GM21528 (cell line): ENCODE results near the gene MTA3.
"Not testable (repeated sequence)": the region's sequence is repeated elsewhere in the genome, so short reads cannot be mapped to it uniquely, and the experiment has no call there.

Experiments
- ATAC-seq: cut with Tn5 transposase; IDR thresholded peaks from one replicate; pipeline ENCODE4 v1.9.1; 2021; ENCODE audit warnings: mild to moderate bottlenecking, moderate library complexity; ENCODE audit not compliant: unreplicated experiment, low FRiP score

MTA3 gene

DNA sequence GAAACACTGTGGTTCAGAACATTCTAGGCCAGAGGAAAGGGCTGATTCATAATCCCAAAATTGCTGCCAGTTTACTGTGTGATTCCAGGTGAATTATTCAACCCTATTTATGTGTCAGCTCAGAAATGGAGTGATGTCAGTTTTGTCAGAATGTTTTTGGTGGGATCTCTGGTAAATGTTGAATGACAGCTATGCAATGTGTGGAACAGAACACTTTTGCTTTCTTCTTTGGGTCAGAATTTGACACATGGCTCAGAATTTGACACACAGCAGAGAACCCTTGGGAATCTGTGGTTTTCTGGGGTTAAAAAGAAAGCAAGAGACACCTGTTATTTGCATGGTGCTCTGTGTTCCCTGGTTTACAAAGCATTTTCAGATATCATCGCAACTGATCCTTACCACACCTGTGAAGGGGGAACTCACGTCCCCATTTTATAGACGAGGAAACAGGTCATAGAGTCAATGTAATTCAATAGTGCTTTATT is 1.6 kb upstream of the MTA3 start:
- ATAC-seq = peak; percentile 48

DNA sequence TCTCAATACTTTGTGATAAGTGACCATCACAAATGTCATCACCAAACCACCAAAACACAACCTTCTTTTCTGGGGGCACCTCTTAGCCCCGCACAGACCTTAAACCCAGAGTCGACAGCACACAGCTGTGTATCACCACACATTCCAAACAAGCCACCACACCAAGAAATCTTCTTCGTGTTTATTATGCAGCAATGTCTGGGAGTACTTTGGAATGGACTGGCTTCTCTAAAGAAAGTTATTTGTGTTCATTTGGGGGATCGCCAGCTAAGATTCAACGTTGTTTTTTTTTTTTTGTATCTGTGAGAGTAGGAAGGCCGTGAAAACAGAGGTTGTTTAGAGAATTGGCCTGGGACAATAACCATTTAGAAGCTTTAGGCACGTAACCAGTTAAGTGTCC is 1.1 kb upstream of the MTA3 start:
- no peak for ATAC-seq

DNA sequence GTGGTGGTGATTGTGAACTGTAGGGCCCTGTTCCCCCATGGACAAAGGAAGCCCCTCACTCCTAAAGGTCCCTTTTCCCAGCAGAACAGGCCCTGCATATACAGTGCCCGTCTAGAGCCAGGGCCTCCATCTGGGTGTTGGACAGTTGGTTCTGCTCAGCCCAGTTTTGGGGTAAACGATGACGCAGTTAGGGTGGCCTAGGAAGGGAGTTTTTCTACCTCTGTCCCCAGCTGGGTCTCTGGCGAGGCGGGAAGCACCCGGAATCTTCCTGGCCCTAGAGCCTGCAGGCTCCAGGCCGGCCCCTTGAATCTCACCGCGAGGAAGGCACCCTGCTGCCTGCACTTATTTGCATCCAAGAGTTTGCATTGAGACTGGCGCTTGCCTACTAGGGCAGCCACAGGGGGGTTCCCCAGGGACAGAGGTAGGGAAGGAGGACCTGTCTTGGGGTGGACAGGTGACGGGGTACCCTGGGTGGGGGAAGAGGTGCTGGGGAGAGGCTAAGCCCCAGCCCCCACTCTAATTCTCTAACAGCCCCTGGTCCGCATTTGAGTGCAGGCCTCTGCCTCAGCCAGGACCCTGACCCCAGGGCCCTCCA is 529 bp upstream of the MTA3 start:
- peak; percentile 75 for ATAC-seq

DNA sequence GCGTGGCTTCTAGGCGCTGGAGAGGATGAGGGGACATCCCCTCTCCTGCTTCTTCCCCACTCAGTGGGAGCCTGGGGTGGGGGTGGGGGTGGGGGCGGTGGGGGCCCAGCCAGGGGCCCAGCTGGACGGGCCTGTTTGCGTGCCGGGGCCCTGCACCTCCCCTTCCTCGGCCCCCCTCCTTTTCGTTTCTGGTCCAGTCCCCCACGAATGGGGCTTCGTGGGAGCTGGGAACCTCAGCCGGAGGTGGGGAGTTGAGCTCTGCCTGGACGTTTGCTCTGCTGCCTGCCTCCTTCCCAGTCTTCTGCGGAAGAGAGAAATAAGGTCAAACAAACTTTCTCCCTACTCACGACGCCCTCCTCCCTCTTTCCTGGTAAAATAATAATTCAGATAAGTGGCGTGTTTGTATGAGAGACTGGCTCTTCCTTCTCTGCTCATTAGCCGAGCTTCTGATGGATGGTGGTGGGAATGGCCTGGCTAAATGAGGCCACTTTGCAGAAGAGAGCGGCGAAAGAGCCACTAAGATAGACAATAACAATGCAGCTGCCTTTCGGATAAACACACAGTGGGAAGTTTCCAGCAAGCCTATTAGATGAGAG is 782 bp downstream of the MTA3 start:
- ATAC-seq = no peak

DNA sequence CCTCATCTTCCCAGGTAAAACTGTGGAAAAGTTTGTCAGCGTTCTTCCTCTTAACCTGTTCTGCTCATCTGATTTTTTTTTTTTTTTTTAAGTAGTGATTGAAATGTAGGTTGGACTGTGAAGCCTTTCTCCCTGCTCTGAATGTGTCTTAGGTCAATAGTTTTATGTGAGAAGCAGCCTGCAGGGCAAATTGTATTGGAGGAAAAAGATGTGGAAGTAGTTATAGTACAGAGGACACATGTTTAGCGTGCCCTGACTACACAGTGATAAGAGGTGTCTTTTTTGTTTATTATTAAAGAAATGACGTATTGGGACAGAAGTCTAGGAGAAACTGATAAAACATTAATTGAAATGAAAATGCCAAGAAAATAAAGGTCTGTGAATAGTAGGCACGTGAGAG is 1.5 kb downstream of the MTA3 start:
- ATAC-seq = no peak

DNA sequence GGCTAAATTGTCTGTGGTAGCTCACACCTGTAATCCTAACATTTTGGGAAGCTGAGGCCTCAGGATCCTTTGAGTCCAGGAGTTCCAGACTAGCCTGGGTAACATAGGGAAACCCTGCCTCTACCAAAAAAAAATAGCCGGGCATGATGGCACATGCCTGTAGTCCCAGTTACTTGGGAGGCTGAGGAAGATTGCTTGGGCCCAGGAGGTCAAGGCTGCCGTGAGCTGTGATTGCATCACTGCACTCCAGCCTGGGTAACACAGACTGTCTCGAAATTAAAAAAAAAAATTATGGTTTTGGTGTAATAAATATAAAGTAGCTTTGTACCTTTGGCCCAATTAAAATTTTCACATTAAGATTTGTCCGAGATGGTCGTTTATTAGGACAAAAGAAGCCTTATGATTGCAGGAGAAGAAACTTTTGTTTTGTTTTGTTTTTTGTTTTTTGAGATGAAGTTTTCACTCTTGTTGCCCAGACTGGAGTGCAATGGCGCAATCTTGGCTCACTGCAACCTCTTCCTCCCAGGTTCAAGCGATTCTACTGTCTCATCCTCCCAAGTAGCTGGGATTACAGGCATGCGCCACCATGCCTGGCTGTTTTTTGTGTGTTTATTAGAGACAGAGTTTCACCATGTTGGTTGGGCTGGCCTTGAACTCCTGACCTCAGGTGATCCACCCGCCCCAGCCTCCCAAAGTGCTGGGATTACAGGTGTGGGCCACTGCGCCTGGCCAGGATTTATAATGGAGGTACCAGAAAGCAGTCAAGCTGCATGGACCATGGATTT is 4.1 kb downstream of the MTA3 start:
- ATAC-seq = no peak

DNA sequence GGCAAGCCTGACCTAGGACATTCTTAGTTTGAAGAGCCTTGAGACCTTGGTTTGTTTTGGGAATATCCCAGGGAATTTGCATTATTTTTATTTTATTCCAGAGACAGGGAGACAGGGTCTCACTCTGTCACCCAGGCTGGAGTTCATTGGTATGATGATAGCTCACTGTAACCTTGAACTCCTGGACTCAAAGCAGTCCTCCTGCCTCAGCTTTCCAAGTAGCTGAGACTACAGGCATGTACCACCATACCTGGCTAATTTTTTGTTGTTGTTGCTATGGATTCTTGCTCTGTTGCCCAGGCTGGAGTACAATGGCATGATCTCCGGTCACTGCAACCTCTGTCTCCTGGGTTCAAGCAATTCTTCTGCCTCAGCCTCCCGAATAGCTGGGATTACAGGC is 4.8 kb downstream of the MTA3 start:
- ATAC-seq = no peak

DNA sequence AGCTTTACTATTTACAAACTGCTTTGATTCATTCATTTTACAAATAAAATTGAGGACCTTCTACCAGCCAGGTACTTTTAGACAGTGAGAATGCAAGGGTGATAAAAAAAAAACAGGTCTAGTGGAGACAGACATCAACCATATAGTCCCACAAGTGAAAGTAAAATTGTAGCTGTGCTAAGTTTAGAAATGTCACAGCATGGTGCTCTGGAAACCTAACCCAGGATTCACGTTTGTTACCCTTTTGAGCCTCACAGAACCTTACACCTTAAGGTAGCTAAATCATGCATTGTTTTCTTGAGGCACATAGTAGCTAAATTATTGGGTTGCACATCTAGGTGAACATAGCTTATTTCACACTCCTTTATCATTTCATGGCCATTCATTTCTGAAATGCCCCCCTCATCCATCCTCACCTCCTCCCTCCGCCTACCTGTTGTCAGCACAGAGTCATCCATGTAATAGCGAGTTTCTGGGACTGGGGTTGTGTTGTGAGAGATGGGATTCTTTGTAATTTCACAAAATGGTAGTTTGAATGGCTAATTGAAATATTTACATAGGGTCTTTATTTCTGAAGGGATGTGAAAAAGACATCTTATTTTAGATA is 7.1 kb downstream of the MTA3 start:
- ATAC-seq = peak; percentile 63

DNA sequence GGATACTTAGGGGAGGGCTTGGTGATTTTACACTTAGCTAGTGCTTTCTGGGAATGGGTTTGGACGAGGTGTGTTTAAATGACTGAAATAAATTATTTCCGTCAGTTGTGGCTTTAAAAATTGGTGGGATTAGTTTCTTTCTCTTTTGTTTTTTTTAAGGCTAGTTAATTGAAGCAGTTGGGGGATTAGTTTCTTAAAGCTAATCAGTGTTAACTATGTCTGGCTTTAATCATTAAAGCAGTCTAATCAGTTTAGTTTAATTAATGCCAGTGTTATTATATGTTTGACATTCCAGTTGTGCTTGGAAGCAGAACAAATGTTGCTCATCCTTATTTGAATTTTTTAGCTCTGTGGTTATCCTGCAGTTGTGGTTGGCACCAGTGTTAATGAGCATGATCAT is 10.2 kb downstream of the MTA3 start:
- ATAC-seq = no peak

DNA sequence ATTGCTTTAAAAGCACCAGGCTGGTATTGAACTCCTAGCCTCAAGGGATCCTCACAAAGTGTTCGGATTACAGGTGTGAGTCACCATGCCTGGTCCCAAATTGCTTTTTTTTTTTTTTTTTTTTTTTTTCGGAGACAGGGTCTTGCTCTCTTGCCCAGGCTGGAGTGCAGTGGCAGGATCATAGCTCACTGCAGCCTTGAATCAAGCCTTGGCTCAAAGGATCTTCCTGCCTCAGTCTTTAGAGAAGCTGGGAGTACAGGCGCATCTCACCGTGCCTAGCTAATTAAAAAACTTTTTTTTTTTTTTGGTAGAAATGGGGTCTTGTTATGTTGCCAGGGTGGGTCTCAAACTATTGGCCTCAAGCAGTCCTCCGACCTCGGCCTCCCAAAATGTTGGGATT is 12.8 kb downstream of the MTA3 start:
- no peak for ATAC-seq

DNA sequence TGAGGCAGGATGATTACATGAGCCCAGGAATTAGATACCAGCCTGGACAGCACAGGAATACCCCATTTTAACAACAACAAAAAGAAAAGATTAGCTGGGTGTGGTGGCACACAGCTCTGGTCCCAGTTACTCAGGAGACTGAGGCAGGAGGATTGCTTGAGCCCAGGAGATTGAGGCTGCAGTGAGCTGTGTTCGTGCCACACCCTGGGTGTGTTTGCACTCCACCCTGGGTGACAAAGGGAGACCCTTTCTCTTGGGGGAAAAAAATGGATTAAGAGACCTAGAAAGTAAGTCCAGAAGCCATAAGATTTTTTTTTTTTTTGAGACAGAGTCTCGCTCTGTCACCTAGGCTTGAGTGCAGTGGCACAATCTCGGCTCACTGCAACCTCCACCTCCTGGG is 16.2 kb downstream of the MTA3 start:
- not testable (repeated sequence) for ATAC-seq

DNA sequence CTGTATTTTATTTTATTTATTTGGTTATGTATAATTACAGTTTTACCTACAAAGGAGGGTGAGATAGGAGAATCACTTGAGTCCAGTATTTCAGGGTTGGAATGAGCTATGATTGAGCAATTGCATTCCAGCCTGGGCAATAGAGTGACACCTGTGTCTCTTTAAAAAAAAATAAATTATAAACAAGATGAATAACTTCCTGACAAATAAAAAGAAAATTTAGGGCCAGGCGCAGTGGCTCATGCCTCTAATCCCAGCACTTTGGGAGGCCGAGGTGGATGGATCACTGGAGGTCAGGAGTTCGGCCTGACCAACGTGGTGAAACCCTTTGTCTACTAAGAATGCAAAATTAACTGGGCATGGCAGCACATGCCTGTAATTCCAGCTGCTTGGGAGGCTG is 17.3 kb downstream of the MTA3 start:
- no peak for ATAC-seq

DNA sequence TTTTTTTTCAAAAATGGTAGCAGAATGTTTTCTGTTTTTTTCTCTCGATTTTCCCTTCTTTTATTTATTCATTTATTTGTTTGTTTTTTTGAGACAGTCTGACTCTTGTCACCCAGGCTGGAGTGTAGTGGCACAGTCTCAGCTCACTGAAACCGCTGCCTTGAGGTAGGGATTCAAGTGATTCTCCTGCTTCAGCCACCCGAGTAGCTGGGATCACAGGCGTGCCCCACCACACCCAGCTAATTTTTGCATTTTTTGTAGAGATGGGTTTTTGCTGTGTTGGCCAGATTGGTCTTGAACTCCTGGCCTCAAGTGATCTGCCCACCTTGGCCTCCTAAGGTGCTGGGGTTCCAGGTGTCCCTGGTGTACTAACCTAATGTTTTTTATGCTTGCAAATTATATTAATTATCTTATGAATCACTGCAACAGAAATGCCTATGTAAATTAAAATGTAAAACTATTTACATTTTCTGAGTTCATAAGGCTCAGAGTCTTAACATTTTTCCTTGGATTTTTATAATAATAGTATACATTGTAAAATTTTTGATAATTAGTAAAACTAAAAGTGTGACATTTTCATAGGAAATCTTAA is 19.2 kb downstream of the MTA3 start:
- no peak for ATAC-seq

DNA sequence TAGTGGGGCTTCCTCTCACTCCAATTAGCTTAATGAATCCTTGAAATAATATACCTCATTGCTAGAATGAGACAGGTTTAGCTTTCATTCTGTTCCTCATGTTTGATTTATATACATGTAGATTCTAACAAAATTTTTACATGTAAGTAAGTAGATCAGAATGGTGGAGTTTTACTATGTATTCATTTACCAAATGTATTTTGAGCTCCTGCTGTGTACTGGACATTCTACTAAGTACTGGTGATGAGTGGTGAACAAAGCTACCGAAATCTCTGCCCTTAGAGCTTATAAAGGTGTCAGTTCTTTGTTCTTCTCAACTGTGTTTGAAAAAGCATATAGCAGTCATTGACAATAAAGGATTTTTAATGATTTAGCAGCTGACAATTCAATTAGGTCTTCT is 19.7 kb downstream of the MTA3 start:
- no peak for ATAC-seq

DNA sequence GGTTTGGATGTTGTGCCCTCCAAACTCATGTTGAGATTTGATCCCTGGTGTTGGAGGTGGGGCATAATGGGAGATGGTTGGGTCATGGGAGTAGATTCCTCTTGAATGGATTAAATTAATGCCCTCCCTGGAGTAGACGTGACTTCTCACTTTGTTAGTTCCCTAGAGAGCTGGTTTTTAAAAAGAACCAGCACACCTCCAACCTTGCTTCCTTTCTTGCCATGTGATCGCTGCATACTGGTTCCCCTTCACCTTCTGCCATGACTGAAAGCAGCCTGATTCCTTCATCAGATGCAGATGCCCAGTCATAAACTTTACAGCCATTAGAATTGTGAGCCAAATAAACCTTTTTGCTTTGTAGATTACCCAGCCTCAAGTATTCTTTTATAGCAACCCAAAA is 21.7 kb downstream of the MTA3 start:
- no peak for ATAC-seq

DNA sequence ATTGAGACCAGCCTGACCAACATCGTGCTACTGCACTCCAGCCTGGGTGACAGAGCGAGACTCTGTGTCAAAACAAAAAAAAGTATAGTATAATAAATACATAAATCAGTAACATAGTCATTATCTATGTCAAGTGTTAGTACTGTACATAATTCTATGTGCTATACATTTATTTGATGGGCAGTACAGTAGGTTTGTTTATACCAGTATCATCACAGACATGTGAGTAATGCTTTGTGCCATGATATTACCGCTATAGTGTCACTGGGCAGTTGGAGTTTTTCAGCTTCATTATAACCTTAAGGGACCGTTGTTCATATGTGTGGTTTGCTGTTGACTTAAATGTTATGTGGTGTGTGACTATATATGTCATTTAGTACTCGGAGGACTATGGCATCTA is 24.9 kb downstream of the MTA3 start:
- no peak for ATAC-seq

DNA sequence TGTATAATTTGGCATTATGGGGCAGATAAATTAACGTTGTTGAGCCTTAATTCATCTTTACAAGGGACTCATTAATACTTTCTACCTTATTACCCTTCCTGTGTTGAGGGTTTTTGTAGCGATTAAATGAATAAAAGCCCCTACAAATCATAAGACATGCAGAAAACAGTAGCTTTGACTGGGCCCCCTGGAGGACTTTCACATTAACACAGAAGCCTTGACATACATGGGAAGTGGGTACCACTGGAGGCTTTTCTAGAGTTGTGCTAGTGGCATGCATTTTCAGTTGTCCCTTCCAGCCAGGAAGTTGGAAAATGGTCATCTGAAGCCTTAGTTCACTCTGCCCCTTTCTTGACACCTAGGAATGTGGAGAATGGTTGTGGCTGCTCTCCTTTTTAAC is 30.2 kb downstream of the MTA3 start:
- ATAC-seq = no peak

DNA sequence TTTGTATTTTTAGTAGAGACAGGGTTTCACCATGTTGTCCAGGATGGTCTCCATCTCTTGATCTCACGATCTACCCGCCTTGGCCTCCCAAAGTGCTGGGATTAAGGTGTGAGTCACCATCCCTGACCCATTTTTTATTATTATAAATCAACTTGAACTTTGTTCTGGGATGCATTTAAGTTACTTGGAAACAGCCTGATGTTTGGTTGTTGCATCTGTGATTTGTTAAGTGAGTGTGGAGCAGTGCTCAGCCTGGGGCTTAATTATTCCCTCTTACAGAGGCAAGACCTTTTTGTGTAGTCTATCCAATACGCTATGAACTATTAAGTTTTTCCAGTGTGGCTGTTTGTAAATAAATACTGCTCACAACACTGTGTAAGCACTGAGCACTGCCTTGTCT is 32.6 kb downstream of the MTA3 start:
- ATAC-seq = no peak

DNA sequence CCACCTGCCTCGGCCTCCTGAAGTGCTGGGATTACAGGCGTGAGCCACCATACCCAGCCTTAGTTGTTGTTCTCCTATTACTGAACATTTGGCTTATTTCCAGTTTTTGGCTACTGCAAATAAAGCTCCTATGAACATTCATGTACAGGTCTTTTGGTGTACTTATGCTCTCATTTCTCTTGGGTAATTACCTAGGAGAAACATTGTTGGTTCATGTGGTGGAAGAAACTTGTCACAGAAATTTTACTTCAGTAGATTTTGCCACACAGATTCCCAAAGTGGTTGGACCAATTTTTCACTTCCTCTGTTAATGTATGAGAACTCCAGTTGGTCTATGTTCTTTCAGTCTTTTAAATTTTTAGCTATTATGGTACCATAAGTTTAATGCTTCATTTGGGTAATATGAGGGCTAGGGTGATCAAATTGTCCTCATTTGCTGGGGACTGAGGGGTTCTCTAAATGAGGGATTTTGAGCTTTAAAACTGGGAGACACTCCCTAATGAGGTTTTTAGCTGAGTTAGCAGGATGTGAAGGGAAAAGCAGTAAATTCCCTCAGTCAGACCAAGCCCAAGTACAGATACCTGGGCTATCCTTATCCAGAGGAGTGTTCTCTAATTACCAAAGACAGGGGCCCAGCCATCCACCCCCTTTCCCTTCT is 33.9 kb downstream of the MTA3 start:
- no peak for ATAC-seq

DNA sequence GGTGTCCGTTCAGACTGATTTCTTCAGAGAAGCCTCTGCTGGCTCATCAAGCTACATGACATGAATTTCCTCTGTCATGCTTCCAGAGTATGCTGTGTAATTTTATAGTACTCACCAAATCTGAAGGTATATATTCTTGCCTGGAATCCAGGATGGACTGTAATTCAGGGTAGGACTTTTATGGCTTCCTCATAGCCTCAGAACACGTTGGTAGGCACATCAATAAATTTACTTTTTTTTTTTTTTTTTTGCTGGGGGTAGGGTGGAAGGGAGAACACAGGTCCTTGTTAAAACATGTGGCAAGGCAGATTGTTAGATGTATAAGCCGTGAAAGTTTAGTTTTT is 34.4 kb downstream of the MTA3 start:
- ATAC-seq = no peak
